Liver (tissue), 9 donors: ENCODE results near the gene KIAA1191. TPM values are rescaled to one million over a fixed set of nuclear protein-coding genes. Genes with fewer than 3 reads are reported as not detected.

Experiments
- DNase-seq: peaks from one replicate; pipeline ENCODE4 v3.0.0-alpha.2; 2017; ENCODE audit warnings: low spot score
- H3K27ac ChIP-seq, 2 donors: one replicate each; pipeline ENCODE4 v1.7.0; 2013; ENCODE audit warnings: inconsistent platforms in 2 of 2, low read length in 2 of 2, control low read depth in 1 of 2, low read depth in 1 of 2, mild to moderate bottlenecking in 1 of 2
- H3K27me3 ChIP-seq, 4 donors: one replicate each; pipeline versions ENCODE4 v1.6.1 to v1.7.0; 2013; ENCODE audit warnings: low read length in 3 of 4, inconsistent platforms in 1 of 4, mild to moderate bottlenecking in 1 of 4, moderate library complexity in 1 of 4; ENCODE audit not compliant: control insufficient read depth in 4 of 4, insufficient read depth in 4 of 4
- H3K36me3 ChIP-seq, 4 donors: one replicate each; pipeline versions ENCODE4 v1.6.1 to v1.7.0; 2013; ENCODE audit warnings: low read length in 3 of 4, mild to moderate bottlenecking in 3 of 4, low read depth in 1 of 4, moderate library complexity in 1 of 4; ENCODE audit not compliant: control insufficient read depth in 4 of 4, insufficient read depth in 3 of 4
- H3K4me1 ChIP-seq, 4 donors: one replicate each; pipeline versions ENCODE4 v1.6.1 to v1.7.0; 2013; ENCODE audit warnings: low read length in 3 of 4, mild to moderate bottlenecking in 3 of 4, moderate library complexity in 1 of 4; ENCODE audit not compliant: control insufficient read depth in 4 of 4, insufficient read depth in 4 of 4
- H3K4me3 ChIP-seq, 3 donors: one replicate each; pipeline versions ENCODE4 v1.6.1 to v1.7.0; 2013; ENCODE audit warnings: low read length in 3 of 3, control low read depth in 1 of 3, low read depth in 1 of 3, mild to moderate bottlenecking in 1 of 3
- H3K9ac ChIP-seq, 2 donors: one replicate each; pipeline ENCODE4 v1.7.0; 2013; ENCODE audit warnings: low read length in 2 of 2, mild to moderate bottlenecking in 2 of 2, moderate library complexity in 2 of 2, control low read depth in 1 of 2, low read depth in 1 of 2
- H3K9me3 ChIP-seq, 4 donors: one replicate each; pipeline versions ENCODE4 v1.6.1 to v1.7.0; 2013; ENCODE audit warnings: low read length in 3 of 4; ENCODE audit not compliant: control insufficient read depth in 4 of 4
- ATF3 ChIP-seq: IDR thresholded peaks from 2 replicates; pipeline ENCODE4 v1.6.1; 2016; ENCODE audit warnings: antibody characterized with exemption
- CTCF ChIP-seq: fragments of 150-350 bp; IDR thresholded peaks from 2 replicates; pipeline ENCODE4 v1.5.1; 2017; ENCODE audit warnings: improper control_type of control experiment, low read depth, low read length; ENCODE audit not compliant: missing input control
- EGR1 ChIP-seq, 2 donors: IDR thresholded peaks; 2 replicates each; pipeline ENCODE4 v1.6.1; 2016 to 2018; ENCODE audit warnings: antibody characterized with exemption in 2 of 2, low read depth in 2 of 2
- FOXA1 ChIP-seq: IDR thresholded peaks from 2 replicates; pipeline ENCODE4 v1.6.1; 2016; ENCODE audit warnings: antibody characterized with exemption
- GABPA ChIP-seq, 2 donors: IDR thresholded peaks in 1 of 2; conservative IDR thresholded peaks in 1 of 2; 2 replicates each; pipeline ENCODE4 v1.6.1; 2016; ENCODE audit warnings: antibody characterized with exemption in 2 of 2, mild to moderate bottlenecking in 1 of 2, moderate library complexity in 1 of 2
- HNF4A ChIP-seq, 2 donors: conservative IDR thresholded peaks; 2 replicates each; pipeline ENCODE4 v1.6.1; 2016; ENCODE audit warnings: antibody characterized with exemption in 2 of 2, mild to moderate bottlenecking in 2 of 2
- HNF4G ChIP-seq: IDR thresholded peaks from 2 replicates; pipeline ENCODE4 v1.6.1; 2016; ENCODE audit warnings: antibody characterized with exemption
- JUND ChIP-seq, 2 donors: IDR thresholded peaks; 2 replicates each; pipeline ENCODE4 v1.6.1; 2016; ENCODE audit warnings: antibody characterized with exemption in 2 of 2
- NR2F2 ChIP-seq: IDR thresholded peaks from 2 replicates; pipeline ENCODE4 v1.6.1; 2016; ENCODE audit warnings: antibody characterized with exemption
- RAD21 ChIP-seq, 2 donors: IDR thresholded peaks; 2 replicates each; pipeline ENCODE4 v1.6.1; 2016; ENCODE audit warnings: antibody characterized with exemption in 2 of 2, mild to moderate bottlenecking in 2 of 2
- REST ChIP-seq: IDR thresholded peaks from 2 replicates; pipeline ENCODE4 v1.6.1; 2016; ENCODE audit warnings: antibody characterized with exemption, mild to moderate bottlenecking
- RXRA ChIP-seq, 2 donors: IDR thresholded peaks; 2 replicates each; pipeline ENCODE4 v1.6.1; 2017 to 2018; ENCODE audit warnings: antibody characterized with exemption in 2 of 2, mild to moderate bottlenecking in 1 of 2
- SP1 ChIP-seq: IDR thresholded peaks from 2 replicates; pipeline ENCODE4 v1.6.1; 2018; ENCODE audit warnings: antibody characterized with exemption, mild to moderate bottlenecking
- TAF1 ChIP-seq: conservative IDR thresholded peaks from 2 replicates; pipeline ENCODE4 v1.6.1; 2016; ENCODE audit warnings: antibody characterized with exemption, mild to moderate bottlenecking
- YY1 ChIP-seq: IDR thresholded peaks from 2 replicates; pipeline ENCODE4 v1.6.1; 2016; ENCODE audit warnings: antibody characterized with exemption, mild to moderate bottlenecking
- ZBTB33 ChIP-seq: IDR thresholded peaks from 2 replicates; pipeline ENCODE4 v1.6.1; 2016; ENCODE audit warnings: antibody characterized with exemption
- WGBS: extraction: QIAGEN DNeasy Blood & Tissue Kit; methylation state at CpG from one replicate; pipeline ENCODE4 v1.1.7; 2013; 5-methylcytosine and 5-hydroxymethylcytosine counted together
- polyA plus RNA-seq, 2 donors: library from polyadenylated mRNA; stranded (reverse) in 1 of 2; unstranded in 1 of 2; fragments of 200-250 nt in 1 of 2; fragments of >200 nt in 1 of 2; fragmentation: Nextera tagmentation in 1 of 2; extraction: Ambion mirVana in 1 of 2; gene quantifications; one replicate each; pipeline versions ENCODE4 v1.2.1 to v1.2.3, GENCODE V29; 2013 to 2015
- total RNA-seq, 2 donors: library from RNA; depleted of rRNA; stranded (reverse); fragments of >200 nt; gene quantifications; one replicate each; pipeline ENCODE4 v1.2.3, GENCODE V29; 2014
- donor health status: healthy.
- donor health status: healthy.
- donor health status: healthy.
- donor health status: healthy.
- donor health status: healthy.

Gene KIAA1191
- total and polyA plus RNA-seq, 4 donors: 25.7 to 37.2 (median 31.4) TPM

GRCh38 chr5:176407456-176408251, 46.1 kb upstream of the KIAA1191 start:
- 97% methylated on average over 6 of the region's 6 CpGs for WGBS
- Histone ChIP-seq H3K9ac (no peak overlapping the region), H3K4me1 (peaks cover 0 to 1% (median under 1%) of the 10 kb centered on the region in 4 donors), H3K27me3 (no peaks in the 10 kb centered on the region), H3K27ac (no peak overlapping the region), H3K4me3 (no peak overlapping the region), H3K9me3 (no peaks in the 10 kb centered on the region), H3K36me3 (peaks cover 5 to 28% (median 8%) of the 10 kb centered on the region in 4 donors)
- DNase-seq: no peak
- no peak for TF ChIP-seq FOXA1
- TF ChIP-seq HNF4G: no peak
- TF ChIP-seq CTCF: no peak
- no peak for TF ChIP-seq RXRA (IDR thresholded peaks at IDR 0.05)
- TF ChIP-seq TAF1: no peak
- no peak for TF ChIP-seq YY1
- no peak for TF ChIP-seq ZBTB33
- TF ChIP-seq JUND (IDR thresholded peaks at IDR 0.05): no peak

GRCh38 chr5:176406436-176407052, 45.0 kb upstream of the KIAA1191 start:
- Histone ChIP-seq H3K9ac (no peak overlapping the region), H3K27ac (no peak overlapping the region), H3K27me3 (no peaks in the 10 kb centered on the region), H3K4me1 (peaks cover 0 to 3% (median 2%) of the 10 kb centered on the region in 4 donors), H3K9me3 (no peaks in the 10 kb centered on the region), H3K36me3 (peaks cover 3 to 28% (median 8%) of the 10 kb centered on the region in 4 donors), H3K4me3 (no peak overlapping the region)
- TF ChIP-seq RXRA (IDR thresholded peaks at IDR 0.05): no peak
- no peak for TF ChIP-seq ZBTB33
- TF ChIP-seq CTCF: no peak
- TF ChIP-seq GABPA (IDR thresholded peaks at IDR 0.05 in 1 of 2, conservative IDR thresholded peaks at IDR 0.05 in 1 of 2): no peak
- no peak for TF ChIP-seq HNF4A (conservative IDR thresholded peaks at IDR 0.05)
- no peak for TF ChIP-seq SP1
- TF ChIP-seq YY1: no peak
- no peak for TF ChIP-seq NR2F2
- TF ChIP-seq ATF3: no peak
- TF ChIP-seq EGR1 (IDR thresholded peaks at IDR 0.05; ENCODE audit: low read depth in 2 of 2): no peak
- TF ChIP-seq REST: no peak
- TF ChIP-seq RAD21 (IDR thresholded peaks at IDR 0.05): no peak
- TF ChIP-seq TAF1: no peak
- TF ChIP-seq HNF4G: no peak
- 89% methylated on average over 9 of the region's 9 CpGs for WGBS
- no peak for DNase-seq
